ENCODE results near the gene DHDH. TPM values are rescaled to one million over a fixed set of nuclear protein-coding genes. Genes with fewer than 3 reads are reported as not detected.

The DHDH gene
- total and polyA plus RNA-seq, 2 of the 13 experiments (the other 11 are each of a cell fraction or from before 2014, with no cell fraction given): 0.13 to 0.91 TPM

DNA sequence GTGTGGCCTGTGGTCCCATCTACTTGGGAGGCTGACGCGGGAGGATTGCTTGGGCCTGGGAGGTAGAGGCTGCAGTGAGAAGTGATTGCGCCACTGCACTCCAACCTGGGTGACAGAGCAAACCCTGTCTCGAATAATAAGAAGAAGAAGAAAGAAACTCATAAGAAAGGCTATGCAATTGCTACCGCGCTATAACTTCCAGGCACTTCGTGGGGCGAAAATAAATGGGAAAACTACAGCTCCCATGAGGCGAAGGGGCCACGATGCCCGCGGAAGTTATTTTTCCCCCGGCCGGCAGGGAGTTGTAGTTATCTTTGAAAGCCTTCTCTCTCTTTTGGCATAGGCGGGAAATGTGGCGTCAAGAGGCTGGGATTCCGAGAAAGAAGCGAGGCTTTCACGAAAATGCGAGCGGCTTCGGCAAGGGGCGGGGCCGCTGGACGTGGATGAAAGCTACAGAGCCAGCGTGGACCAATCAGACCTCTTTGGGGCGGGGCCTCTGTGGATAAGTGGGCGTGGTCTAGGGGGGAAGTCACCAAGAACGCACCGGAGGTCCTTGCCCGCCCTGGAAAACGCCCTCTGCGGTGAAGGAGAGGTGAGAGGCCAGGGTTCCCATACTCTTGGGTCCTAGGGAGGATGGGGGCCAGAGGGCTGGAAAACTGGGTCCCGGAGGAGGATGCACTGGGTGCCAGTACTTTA is 33.6 kb upstream of the DHDH start, which contains the start of gene NUCB1 (continued):
- TF ChIP-seq ZMYM3 (CRISPR knock-in tag; IDR thresholded peaks at IDR 0.05): peak; percentile 44; the same call in 1 of the 2 replicates
- TF ChIP-seq, protein P1, sequence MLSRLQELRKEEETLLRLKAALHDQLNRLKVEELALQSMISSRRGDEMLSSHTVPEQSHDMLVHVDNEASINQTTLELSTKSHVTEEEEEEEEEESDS (CRISPR knock-in tag; IDR thresholded peaks at IDR 0.05; ENCODE audit: borderline replicate concordance): peak; percentile 60; the same call in 1 of the 2 replicates
- TF ChIP-seq, protein P2, sequence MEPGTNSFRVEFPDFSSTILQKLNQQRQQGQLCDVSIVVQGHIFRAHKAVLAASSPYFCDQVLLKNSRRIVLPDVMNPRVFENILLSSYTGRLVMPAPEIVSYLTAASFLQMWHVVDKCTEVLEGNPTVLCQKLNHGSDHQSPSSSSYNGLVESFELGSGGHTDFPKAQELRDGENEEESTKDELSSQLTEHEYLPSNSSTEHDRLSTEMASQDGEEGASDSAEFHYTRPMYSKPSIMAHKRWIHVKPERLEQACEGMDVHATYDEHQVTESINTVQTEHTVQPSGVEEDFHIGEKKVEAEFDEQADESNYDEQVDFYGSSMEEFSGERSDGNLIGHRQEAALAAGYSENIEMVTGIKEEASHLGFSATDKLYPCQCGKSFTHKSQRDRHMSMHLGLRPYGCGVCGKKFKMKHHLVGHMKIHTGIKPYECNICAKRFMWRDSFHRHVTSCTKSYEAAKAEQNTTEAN (CRISPR knock-in tag; conservative IDR thresholded peaks at IDR 0.05): peak; percentile 45; the same call in 1 of the 2 replicates
- TF ChIP-seq, protein P3, sequence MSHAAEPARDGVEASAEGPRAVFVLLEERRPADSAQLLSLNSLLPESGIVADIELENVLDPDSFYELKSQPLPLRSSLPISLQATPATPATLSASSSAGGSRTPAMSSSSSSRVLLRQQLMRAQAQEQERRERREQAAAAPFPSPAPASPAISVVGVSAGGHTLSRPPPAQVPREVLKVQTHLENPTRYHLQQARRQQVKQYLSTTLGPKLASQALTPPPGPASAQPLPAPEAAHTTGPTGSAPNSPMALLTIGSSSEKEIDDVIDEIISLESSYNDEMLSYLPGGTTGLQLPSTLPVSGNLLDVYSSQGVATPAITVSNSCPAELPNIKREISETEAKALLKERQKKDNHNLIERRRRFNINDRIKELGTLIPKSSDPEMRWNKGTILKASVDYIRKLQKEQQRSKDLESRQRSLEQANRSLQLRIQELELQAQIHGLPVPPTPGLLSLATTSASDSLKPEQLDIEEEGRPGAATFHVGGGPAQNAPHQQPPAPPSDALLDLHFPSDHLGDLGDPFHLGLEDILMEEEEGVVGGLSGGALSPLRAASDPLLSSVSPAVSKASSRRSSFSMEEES (CRISPR knock-in tag; IDR thresholded peaks at IDR 0.05): peak; percentile 40; the same call in 1 of the 2 replicates
- TF ChIP-seq SMARCC2 (IDR thresholded peaks at IDR 0.05): no peak
- TF ChIP-seq YEATS4 (CRISPR knock-in tag; IDR thresholded peaks at IDR 0.05; ENCODE audit: borderline replicate concordance): peak; percentile 57; the same call in 1 of the 2 replicates
- TF ChIP-seq, protein P4, sequence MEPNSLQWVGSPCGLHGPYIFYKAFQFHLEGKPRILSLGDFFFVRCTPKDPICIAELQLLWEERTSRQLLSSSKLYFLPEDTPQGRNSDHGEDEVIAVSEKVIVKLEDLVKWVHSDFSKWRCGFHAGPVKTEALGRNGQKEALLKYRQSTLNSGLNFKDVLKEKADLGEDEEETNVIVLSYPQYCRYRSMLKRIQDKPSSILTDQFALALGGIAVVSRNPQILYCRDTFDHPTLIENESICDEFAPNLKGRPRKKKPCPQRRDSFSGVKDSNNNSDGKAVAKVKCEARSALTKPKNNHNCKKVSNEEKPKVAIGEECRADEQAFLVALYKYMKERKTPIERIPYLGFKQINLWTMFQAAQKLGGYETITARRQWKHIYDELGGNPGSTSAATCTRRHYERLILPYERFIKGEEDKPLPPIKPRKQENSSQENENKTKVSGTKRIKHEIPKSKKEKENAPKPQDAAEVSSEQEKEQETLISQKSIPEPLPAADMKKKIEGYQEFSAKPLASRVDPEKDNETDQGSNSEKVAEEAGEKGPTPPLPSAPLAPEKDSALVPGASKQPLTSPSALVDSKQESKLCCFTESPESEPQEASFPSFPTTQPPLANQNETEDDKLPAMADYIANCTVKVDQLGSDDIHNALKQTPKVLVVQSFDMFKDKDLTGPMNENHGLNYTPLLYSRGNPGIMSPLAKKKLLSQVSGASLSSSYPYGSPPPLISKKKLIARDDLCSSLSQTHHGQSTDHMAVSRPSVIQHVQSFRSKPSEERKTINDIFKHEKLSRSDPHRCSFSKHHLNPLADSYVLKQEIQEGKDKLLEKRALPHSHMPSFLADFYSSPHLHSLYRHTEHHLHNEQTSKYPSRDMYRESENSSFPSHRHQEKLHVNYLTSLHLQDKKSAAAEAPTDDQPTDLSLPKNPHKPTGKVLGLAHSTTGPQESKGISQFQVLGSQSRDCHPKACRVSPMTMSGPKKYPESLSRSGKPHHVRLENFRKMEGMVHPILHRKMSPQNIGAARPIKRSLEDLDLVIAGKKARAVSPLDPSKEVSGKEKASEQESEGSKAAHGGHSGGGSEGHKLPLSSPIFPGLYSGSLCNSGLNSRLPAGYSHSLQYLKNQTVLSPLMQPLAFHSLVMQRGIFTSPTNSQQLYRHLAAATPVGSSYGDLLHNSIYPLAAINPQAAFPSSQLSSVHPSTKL (CRISPR knock-in tag; IDR thresholded peaks at IDR 0.05): peak; percentile 35; the same call in 1 of the 2 replicates
- TF ChIP-seq, protein P5, sequence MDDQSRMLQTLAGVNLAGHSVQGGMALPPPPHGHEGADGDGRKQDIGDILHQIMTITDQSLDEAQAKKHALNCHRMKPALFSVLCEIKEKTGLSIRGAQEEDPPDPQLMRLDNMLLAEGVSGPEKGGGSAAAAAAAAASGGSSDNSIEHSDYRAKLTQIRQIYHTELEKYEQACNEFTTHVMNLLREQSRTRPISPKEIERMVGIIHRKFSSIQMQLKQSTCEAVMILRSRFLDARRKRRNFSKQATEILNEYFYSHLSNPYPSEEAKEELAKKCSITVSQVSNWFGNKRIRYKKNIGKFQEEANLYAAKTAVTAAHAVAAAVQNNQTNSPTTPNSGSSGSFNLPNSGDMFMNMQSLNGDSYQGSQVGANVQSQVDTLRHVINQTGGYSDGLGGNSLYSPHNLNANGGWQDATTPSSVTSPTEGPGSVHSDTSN (CRISPR knock-in tag; IDR thresholded peaks at IDR 0.05; ENCODE audit: borderline replicate concordance): peak; percentile 65; the same call in 1 of the 2 replicates
- 0 out of 2 replicates have a peak, but pooled peaks have one; percentile 59 for TF ChIP-seq SP140L (CRISPR knock-in tag; IDR thresholded peaks at IDR 0.05; ENCODE audit: borderline replicate concordance)
- TF ChIP-seq, protein P6, sequence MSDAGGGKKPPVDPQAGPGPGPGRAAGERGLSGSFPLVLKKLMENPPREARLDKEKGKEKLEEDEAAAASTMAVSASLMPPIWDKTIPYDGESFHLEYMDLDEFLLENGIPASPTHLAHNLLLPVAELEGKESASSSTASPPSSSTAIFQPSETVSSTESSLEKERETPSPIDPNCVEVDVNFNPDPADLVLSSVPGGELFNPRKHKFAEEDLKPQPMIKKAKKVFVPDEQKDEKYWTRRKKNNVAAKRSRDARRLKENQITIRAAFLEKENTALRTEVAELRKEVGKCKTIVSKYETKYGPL (CRISPR knock-in tag; IDR thresholded peaks at IDR 0.05): no peak
- peak; percentile 36; the same call in 1 of the 2 replicates for TF ChIP-seq ISL2 (CRISPR knock-in tag; IDR thresholded peaks at IDR 0.05)
- TF ChIP-seq, protein P7, sequence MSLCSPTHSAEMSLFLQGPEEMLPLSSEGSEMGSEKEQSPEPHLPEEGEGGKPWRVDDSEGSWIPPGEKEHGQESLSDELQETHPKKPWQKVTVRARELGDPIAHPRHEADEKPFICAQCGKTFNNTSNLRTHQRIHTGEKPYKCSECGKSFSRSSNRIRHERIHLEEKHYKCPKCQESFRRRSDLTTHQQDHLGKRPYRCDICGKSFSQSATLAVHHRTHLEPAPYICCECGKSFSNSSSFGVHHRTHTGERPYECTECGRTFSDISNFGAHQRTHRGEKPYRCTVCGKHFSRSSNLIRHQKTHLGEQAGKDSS (CRISPR knock-in tag; IDR thresholded peaks at IDR 0.05; ENCODE audit: borderline replicate concordance, low read depth): no peak
- peak; percentile 54 for TF ChIP-seq RARA (CRISPR knock-in tag; IDR thresholded peaks at IDR 0.05)
- TF ChIP-seq TMF1 (CRISPR knock-in tag; IDR thresholded peaks at IDR 0.05; ENCODE audit: low read depth): no peak
- TF ChIP-seq GTF2F1 (IDR thresholded peaks at IDR 0.05; ENCODE audit: low read length): no peak
- peak; percentile 82 for TF ChIP-seq ZFP90 (CRISPR knock-in tag; IDR thresholded peaks at IDR 0.05; ENCODE audit: borderline replicate concordance)
